Stimulated activated CD8-positive, alpha-beta memory T cell treated with anti-CD3 and anti-CD28 coated beads, Interleukin-4, amount 100 ng/mL, for 48 hours (primary cell): ENCODE measurements around the gene EFHC1.

Experiments
- DNase-seq: peaks from one replicate; pipeline ENCODE4 v3.0.0-alpha.2; 2020

The EFHC1 gene

DNA sequence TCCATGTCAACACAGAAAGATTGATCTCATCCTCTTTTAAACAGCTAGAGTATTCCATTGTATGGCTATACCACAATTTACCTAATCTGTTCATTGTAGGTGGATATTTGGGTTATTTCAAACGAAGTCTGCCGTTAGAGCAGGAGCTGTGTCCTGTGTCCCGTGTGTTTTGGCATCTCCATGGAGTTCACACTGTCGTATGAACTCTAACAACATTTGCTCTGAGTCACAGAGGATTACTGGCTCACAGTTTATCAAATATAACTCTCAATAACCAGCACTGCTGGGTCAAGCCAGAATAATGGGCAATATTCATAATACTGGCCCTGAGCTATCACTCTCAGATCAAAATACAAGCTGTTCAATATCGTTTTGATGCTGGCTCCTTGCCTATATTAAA lies 140.3 kb downstream of the EFHC1 start:
- DNase-seq = no peak

GRCh38 chr6:52562911-52563310 lies 142.8 kb downstream of the EFHC1 start:
- DNase-seq = no peak

DNA sequence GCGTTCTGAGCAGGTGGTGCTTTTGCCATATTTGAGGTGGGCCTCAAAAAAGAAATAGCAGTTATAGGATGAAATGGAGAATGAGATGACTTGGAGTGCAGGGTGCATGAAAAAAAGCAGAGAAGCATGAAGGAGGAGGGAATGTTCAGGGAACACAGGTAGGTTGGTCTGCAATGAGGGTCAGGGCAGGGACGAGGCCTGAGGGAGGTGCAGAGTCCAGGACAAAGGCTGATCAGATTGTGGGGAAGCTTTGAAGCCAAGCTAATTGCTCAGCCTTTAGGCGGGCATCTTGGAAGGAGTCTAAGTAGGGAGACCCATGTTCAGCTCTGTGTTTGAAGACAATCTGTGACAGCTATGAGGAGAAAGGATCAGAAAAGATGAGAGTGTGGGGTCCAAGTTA lies 144.7 kb downstream of the EFHC1 start:
- DNase-seq = no peak

DNA sequence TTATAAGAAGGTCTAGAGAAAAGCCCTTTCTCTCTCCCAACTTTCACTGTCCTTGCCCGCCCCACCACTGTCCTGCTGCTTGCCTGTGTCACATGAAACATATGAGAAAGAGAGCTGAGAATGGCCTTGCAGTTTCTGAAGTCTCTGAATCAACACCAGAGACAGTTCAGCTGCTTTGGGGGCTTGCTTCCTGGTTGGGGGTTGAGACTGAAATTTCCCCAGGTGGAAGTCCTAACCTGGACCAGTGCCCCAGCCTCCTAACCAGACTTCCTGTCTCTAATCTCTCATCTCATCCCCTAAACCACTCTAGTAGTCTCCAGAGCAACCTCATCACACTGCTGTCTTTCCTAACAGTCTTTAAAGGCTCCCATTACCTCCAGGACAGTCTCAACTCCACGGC lies 146.1 kb downstream of the EFHC1 start:
- DNase-seq = no peak

DNA sequence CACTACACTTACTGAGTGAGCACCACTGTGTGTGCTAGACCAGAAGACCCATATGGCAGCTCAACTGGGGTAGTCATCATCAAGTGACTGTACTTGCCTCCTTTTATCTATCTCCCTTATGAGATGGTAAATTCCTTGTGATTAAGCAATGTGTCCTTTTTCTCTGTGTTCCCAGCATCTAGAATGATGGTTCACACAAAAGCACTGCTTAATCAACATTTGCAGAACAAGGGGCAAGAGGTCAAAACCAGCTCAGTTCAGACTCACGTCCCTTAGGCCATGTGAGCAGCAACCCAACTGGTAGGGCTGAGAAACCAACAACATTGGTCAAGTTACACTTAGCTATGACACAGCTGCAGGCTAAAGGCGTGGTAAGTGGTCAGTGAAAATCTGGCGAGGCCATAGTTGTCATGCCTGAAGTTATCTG lies 146.7 kb downstream of the EFHC1 start:
- no peak for DNase-seq

GRCh38 chr6:52568320-52568719 lies 148.2 kb downstream of the EFHC1 start:
- no peak for DNase-seq

- no peak for DNase-seq
Observed at GRCh38 chr6:52570291-52570700, 150.2 kb downstream of the EFHC1 start.

DNA sequence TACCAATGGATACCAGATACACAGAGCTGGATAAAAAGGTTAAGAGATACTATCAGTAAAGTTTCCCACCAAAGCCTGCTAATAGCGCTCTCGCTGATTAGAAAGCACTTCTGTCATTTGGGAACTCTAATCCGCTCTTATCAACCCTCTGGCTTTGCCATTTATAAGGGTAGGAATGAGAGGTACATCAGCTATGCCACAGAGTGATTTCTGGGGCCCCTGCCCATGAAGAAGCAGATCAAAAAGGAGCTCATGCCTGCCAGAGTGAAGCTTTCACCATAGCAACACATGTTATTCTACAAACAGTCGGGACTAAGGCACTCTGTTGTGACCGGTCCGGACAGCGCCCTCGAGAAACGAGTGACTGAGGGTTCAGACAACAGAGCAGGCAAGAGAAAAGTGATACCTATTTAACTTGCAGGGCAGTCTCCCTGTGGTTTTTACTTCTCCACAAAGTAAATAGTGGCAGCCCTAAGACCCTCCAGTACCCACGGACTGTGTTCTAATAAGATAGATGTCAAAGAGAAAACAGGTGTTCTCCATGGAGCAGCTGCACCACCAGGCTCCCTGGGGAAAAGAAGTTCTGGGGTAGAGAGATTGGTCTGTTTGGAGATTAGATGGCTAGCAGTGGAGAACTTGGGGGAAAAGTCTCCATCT lies 151.1 kb downstream of the EFHC1 start:
- DNase-seq = no peak

- DNase-seq = no peak
Observed at GRCh38 chr6:52572536-52572935, 152.4 kb downstream of the EFHC1 start.

GRCh38 chr6:52573295-52573694 lies 153.2 kb downstream of the EFHC1 start:
- no peak for DNase-seq
